Astrocyte of the spinal cord (primary cell): Measurements from ENCODE around the gene PIGU.

Experiments used
- DNase-seq: peaks from one replicate; pipeline ENCODE4 v3.0.0; 2011; ENCODE audit warnings: low read depth, low spot score
- H3K4me3 ChIP-seq: 2 replicates; pipeline ENCODE4 v1.5.1; 2011; ENCODE audit warnings: low read depth, mild to moderate bottlenecking, low read length, moderate library complexity
- in situ Hi-C: cut with HindIII; loops from 2 replicates; pipeline ENCODE4 v1.10.0; 2017; ENCODE audit warnings: low sequenced_read_pairs
- TF ChIP-seq, protein P1 (sequence below): IDR thresholded peaks from 2 replicates; pipeline ENCODE4 v1.5.1; 2012; ENCODE audit warnings: low read depth, mild to moderate bottlenecking, low read length, inconsistent platforms

The PIGU gene

DNA sequence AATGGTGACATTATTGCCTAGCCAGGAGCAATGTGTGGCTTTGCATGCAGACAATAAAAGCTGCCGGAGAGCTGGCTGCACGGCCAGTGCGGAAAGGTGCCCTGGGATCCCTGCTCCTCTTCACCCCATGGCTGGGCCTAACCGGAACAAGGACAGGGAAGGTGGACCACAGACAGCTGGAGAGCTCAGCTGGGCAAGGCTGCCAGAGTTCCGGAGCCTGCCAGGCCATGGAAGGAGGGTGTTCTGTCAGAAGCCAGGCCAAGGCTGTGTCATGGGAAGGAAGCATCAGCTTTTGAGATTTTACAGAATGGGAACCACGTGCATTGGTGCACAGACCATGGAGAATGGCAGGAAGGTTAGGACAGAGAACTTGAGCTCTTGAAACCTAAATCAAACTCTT is 93.3 kb downstream of the PIGU start:
- TF ChIP-seq, protein P1, sequence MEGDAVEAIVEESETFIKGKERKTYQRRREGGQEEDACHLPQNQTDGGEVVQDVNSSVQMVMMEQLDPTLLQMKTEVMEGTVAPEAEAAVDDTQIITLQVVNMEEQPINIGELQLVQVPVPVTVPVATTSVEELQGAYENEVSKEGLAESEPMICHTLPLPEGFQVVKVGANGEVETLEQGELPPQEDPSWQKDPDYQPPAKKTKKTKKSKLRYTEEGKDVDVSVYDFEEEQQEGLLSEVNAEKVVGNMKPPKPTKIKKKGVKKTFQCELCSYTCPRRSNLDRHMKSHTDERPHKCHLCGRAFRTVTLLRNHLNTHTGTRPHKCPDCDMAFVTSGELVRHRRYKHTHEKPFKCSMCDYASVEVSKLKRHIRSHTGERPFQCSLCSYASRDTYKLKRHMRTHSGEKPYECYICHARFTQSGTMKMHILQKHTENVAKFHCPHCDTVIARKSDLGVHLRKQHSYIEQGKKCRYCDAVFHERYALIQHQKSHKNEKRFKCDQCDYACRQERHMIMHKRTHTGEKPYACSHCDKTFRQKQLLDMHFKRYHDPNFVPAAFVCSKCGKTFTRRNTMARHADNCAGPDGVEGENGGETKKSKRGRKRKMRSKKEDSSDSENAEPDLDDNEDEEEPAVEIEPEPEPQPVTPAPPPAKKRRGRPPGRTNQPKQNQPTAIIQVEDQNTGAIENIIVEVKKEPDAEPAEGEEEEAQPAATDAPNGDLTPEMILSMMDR = no peak
- in situ Hi-C loops = no loop called here
- no peak for DNase-seq
- no peak overlapping the region for H3K4me3 ChIP-seq

DNA sequence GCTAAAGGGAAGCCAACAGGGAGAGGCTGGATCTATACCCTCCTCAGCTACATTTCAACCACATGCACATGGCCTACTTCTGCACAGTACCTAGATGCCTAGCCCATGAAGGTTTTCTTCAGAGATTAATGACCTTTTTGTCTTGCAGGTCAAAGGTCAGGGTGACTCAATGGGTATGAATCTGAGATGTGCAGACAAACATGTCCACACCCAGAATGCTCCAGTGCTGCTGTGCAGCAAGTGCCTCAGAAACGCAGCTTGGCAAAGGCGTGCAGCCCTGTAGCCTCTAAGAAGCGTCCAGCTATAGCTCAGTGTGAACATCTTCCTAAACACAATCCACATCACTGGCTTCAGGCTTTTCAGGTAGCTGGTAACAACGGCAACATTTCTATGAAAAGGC is 94.0 kb downstream of the PIGU start:
- no peak for DNase-seq
- TF ChIP-seq, protein P1 = no peak
- no peak overlapping the region for H3K4me3 ChIP-seq
- in situ Hi-C loops = no loop called here

DNA sequence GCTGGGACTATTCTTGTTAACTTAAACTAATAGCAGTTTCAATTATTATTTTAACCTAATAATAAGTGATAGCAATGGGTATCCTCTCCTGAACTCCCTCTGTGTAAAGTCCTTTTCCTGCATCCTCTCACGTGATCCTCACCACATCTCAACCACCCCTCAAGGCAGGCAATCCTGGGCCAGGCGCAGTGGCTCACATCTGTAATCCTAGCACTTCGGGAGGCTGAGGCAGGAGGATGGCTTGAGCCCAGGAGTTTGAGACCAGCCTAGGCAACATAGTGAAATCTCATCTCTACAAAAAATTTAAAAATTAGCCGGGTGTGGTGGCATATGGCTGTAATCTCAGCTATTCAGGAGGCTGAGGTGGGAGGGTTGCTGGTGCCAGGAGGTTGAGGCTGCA is 94.7 kb downstream of the PIGU start:
- in situ Hi-C loops = no loop called here
- TF ChIP-seq, protein P1 = no peak
- no peak overlapping the region for H3K4me3 ChIP-seq
- DNase-seq = no peak

DNA sequence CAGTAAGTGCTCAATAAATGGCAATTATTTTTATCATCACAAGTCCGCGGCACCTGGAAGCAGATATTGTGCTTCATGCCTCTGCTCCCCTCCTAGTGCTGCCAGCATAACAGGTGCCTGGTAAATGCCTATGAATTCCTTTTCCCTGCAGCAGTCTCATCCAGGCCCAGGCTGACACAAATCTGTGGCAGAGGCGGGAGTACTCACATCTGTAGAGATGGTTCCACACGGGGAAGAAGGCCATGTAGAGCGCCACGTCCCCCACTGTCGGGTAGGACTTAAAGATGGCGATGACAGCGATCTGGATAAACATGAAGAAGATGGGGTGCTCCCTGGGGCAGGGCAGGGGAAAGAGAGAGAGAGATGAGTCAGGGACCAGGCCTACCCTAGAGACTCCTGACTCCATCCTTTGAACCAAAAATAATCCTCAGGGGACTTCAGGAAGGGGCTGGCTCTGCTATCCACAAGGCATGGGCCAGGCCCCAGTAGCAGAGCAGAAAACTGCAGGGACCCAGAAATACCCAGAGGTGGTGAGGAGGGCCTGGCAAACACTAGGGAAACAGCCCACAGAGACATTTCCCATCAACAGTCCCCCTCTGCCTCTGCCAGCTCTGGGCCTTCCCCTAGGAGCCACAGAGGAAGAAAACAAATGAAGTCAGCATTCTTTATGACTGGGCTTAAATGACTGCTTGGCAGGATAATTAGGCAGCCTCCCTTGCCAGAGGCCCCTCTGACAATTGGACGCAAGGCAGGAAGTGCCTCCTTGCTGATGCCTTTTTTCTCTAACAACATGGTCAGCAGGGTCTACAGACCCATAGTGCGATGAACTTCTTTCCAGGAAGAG is 95.3 kb downstream of the PIGU start:
- no peak overlapping the region for H3K4me3 ChIP-seq
- in situ Hi-C loops = no loop called here
- TF ChIP-seq, protein P1 = no peak
- peak; percentile 63 for DNase-seq

DNA sequence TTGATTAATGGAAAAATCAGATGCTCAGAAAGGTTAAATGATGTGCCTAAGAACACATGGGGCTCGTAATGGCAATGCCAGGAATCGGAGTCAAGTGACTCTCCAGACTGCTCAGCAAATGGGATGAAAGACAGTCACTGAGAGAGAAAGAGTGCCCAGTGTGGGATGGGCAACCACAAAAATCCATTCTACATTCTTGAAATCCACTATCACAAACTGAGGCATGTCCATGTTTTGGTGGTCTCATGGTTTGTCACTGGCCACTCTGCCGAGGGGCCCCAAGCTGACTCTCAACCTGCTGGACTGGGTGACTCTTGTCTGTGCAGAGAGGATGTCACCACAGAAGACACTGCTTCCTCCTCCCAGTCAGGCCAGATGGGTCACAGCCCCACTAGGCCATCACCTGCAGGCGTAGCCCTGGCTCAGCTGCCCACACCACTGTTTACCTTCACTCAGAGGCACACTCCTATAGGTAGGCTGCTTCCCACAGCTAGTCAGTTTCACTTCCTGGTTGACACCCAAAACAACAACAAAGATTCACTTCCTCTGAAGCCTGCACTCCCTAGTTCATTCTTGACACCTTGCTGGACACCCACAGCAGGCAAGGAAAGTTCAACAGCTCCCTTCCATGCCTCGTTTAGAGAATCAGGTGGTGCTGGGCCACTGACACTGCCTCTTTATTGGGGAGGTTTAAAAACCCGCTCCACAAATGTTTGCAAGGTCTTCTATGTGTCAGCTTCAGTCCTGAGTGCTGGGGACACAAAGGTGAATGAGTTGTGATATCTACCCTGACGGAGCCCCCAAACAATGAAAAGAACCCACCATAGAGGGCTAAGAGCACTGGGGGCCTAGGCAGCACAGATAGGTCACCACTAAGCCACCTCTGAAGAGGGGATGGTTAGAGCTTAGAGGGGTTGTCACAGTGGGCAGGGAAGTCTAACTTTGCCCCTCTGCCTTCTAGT is 96.6 kb downstream of the PIGU start:
- H3K4me3 ChIP-seq = no peak overlapping the region
- TF ChIP-seq, protein P1 = no peak
- in situ Hi-C loops = no loop called here
- DNase-seq = peak; percentile 12

DNA sequence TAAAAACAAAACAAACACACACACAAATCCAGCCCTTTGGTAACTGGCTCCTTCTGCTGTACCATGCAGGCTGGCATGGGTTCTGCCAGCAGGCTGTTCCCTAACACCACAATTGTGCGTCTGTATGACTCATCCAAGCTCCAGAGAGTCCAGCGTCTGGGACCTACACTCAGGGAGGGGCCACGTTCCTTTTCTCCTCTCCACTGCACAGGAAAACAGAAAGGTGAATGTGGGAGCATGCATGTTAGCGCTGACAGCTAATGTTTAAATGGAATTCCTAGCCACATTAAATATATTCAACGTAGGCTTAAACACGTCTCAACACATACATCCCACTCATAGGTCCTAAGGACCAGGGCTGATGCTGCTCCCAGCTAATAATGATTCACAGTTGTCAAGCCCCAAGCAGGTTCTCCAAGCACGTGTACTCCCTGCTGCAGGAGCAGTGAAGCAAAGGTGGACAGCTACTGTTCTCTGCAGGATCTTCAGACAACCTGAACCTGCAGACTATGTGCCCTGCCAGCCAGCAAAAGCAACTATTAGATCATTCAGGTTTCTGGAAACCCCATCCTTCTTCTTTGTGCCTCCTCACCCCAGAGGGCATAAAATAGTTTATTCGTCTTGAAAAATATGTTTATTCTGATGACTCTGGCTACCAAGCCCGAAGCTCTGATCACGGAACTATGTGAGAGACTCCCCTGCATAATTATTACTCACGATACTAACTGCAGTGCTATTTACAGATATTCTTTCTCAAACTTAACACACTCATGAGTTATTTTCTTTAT is 97.5 kb downstream of the PIGU start:
- peak; percentile 82 for DNase-seq
- TF ChIP-seq, protein P1 = peak; percentile 87
- in situ Hi-C loops = no loop called here
- H3K4me3 ChIP-seq = no peak overlapping the region
